ENCODE results near the gene FKBP7.
"Not testable (repeated sequence)": the region's sequence is repeated elsewhere in the genome, so short reads cannot be mapped to it uniquely, and the experiment has no call there.

The FKBP7 gene

DNA sequence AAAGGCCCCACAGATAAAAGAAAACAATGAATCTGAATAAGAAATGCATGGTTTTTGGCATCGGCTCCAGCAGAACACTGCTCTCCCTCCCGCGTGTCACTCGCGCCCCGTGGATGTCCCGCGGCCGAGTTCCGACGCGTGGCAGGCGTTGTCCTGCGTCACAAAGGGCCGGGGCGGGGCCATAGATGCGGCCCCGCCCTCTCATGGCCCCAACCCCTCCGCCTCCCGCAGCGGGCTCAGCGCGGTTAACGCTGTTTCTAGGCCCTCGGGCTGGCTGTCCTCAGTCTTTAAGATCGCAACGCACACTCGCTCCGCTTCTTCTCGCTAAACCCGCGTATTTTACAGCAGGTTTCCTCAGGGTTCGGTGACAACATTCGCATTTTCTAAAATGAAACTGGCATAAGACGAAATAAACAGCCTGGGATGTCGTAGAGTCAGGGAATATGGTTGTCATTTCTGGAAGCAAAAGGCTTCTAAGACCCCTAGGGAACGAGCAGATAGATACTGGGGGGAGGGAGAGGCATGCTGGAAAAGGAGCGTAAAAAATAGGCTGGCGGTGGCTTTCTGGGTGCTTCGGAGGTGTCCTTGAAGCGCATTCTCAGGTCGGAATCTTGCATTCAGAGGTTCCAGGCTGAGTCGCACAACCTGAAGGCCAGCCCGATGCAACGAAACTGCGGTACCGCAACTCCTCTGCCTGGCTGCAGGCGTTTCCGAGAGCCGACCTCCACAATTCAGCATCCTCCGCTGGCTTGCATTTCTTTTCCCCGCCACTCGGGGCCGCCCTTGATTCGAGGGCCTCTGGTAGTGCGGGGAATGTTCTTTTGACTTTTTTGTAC is at the start of gene FKBP7:
TSS of gene FKBP7 (minus strand) at position 162 of the 836 bp plus-strand sequence. CDS start at position 61, 101 bp downstream.
- peak; percentile 93 for DNase-seq (ENCODE audit: low read depth, low spot score)

GRCh38 chr2:178527592-178527991 is 49.2 kb upstream of the FKBP7 start:
- DNase-seq (ENCODE audit: low read depth, low spot score), result no peak

GRCh38 chr2:178526256-178526655 is 47.9 kb upstream of the FKBP7 start:
- no peak for DNase-seq (ENCODE audit: low read depth, low spot score)

DNA sequence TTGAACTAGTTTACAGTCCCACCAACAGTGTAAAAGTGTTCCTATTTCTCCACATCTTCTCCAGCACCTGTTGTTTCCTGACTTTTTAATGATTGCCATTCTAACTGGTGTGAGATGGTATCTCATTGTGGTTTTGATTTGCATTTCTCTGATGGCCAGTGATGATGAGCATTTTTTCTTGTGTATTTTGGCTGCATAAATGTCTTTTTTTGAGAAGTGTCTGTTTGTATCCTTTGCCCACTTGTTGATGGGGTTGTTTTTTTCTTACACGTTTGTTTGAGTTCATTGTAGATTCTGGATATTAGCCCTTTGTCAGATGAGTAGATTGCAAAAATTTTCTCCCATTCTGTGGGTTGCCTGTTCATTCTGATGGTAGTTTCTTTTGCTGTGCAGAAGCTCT is 47.1 kb upstream of the FKBP7 start:
- DNase-seq (ENCODE audit: low read depth, low spot score), result not testable (repeated sequence)

- not testable (repeated sequence) for DNase-seq (ENCODE audit: low read depth, low spot score)
Measured at GRCh38 chr2:178525010-178525409, 46.6 kb upstream of the FKBP7 start.

DNA sequence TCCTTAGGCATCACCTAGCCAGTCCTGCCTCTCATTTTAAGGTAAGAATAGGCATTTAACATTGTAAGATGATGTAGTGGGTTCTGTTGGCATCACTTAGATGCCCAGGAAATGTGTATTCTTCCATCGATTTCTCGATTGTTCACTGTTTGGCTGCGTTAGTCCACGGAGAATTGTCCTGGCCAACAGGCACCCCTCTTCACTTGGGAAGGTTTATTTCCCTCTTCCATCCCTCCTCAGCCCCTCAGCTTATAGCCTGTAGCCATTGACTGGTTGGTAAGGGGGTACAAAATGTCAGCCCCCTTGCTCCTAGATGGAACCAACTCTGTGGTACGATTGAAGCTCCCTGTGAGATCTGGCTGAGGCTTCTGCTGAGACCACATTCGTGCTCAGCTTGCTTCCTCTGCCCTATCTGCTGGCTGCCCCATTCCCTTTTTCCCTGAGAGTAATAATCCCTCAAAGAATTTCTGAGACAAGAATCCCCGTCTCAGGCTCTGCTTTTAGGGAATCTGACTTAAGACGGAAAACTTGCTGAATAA is 45.3 kb upstream of the FKBP7 start:
- no peak for DNase-seq (ENCODE audit: low read depth, low spot score)

GRCh38 chr2:178522950-178523595 is 44.7 kb upstream of the FKBP7 start:
- peak; percentile 87 for DNase-seq (ENCODE audit: low read depth, low spot score)

- no peak for DNase-seq (ENCODE audit: low read depth, low spot score)
Measured at GRCh38 chr2:178521304-178522150, 43.1 kb upstream of the FKBP7 start.

GRCh38 chr2:178517496-178517895 is 39.1 kb upstream of the FKBP7 start:
- DNase-seq (ENCODE audit: low read depth, low spot score), result no peak

- peak; percentile 51 for DNase-seq (ENCODE audit: low read depth, low spot score)
Measured at GRCh38 chr2:178514664-178515063, 36.3 kb upstream of the FKBP7 start.

DNA sequence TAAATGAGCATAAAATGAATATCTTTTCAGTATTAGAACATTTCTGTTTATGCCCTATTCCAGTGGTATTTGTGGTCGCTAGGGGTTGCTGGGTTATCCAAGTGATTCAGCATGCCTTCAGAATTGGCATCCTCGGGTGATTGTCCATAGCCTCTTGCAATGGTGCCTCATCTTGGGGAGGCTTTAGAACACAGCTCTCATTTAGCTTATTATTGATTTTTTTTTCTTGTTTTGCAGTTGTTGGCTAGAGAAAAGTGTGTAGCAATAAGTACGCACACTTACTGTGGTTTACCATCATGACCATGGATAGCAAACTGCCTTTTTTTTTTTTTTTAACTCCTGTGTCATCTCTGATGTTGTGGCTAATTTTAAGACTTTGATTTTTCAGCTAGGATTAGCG is 35.5 kb upstream of the FKBP7 start:
- peak; percentile 45 for DNase-seq (ENCODE audit: low read depth, low spot score)

DNA sequence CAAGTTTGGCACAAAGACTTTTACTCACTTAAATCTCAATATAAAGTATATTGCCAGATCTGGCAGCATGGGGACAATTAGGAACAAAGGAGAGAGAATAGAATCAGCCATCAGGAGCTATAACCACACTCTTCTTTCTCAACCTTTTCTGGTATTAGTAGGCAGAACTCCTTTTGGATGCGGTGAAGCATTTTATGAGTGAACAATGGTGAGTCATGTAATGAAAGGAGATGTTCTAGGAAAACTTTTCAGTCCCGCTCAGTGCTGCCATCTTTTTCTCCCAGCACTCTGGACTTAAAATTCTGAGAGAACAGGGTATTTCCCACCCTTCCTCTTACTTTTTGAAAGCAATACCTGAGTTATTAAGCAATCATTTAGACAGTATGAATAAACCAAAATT is 34.1 kb upstream of the FKBP7 start:
- DNase-seq (ENCODE audit: low read depth, low spot score), result peak; percentile 68

DNA sequence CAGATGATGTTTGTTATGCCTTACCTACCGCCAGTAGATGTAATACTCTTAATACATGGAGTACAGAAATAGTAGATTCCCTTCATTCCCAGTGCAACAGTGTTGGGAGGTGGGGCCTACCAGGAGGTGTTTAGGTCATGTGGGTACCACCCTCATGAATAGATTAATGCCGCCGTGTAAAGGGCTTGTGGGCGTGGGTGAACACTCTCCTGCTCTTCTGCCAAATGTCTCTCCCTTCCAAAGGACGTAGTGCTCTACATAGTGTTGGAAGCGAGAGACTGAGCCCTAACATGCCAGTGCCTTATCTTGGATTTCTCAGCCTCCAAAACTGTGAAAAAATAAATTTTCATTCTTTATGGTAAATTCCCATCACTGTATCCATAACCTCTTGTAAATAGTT is 32.0 kb upstream of the FKBP7 start:
- DNase-seq (ENCODE audit: low read depth, low spot score), result no peak

DNA sequence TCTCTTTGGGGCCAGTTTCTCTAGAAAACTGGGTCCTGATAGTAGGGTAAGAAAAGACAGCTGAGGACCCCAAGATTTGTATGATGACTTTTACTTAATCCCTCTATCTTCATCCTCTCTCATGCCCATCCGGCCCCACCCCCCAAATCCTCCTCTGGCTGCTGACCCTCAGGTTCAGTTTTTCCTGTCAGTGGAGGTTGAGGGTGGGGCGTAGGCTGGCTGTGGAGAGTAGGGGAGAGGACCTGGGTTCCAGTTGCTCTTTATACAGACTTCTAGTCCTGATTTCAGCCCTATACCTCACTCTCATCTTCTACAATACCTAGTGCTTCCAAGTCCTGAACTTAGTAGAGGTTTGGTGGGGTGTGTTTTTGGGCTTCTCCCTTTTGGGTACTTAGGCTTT is 30.2 kb upstream of the FKBP7 start:
- no peak for DNase-seq (ENCODE audit: low read depth, low spot score)

DNA sequence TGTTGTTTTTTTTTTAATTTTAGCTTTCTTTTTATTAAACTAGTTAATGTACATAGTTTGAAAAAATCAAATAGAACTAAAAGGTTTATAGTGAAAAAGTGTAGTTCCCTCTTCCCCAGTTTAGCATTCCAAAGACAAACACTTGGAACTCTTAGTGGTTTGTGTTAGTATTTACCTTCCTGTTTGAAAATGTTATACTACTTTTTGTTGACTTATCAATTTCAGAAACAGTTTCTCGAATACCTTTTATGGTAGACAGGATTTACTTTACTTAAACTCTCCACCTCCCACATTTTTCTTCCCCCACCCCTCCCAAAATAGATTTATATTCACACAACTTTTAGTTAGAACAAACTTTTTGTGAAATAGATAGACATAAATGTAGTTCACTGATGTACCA is 28.5 kb upstream of the FKBP7 start:
- no peak for DNase-seq (ENCODE audit: low read depth, low spot score)

DNA sequence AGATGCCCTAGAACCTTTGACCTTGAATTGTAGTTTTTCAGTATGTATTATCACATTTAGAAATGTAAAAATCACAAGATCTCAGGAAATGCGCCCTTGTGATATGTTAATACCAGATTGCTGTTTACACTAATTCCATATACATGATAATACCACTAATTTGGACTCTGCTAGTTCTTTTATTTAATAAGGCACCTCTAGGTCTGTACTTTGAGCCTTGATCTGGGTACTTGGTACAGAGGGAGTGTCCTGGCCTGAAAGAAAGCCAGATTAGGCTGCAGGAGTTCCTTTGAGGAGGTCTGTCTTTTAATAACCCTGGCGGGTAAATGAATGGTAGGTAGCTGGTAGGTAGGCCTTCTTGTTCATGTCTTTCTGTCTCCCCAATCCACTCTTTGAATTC is 28.1 kb upstream of the FKBP7 start:
- no peak for DNase-seq (ENCODE audit: low read depth, low spot score)

DNA sequence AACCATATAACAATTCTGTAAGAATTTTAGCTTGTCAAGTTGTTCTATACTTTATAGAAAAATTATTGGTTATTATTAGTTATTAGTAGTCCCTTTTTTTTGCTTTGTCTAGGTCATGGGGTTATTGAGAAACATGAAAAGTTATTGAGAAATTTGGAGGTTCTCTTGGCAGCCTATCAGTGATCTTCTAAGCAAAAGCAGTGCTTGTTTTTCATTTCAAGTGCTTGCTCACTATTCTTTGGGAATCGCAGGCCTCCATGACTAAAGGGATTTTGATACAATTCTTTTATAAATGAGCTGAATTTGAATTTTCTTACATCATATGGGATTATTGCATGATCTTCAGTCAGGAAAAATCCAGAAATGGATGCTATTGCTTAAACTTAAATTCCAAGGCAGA is 27.7 kb upstream of the FKBP7 start:
- no peak for DNase-seq (ENCODE audit: low read depth, low spot score)

GRCh38 chr2:178502751-178503150 is 24.4 kb upstream of the FKBP7 start:
- DNase-seq (ENCODE audit: low read depth, low spot score), result no peak

GRCh38 chr2:178499640-178500039 is 21.2 kb upstream of the FKBP7 start:
- DNase-seq (ENCODE audit: low read depth, low spot score), result no peak

DNA sequence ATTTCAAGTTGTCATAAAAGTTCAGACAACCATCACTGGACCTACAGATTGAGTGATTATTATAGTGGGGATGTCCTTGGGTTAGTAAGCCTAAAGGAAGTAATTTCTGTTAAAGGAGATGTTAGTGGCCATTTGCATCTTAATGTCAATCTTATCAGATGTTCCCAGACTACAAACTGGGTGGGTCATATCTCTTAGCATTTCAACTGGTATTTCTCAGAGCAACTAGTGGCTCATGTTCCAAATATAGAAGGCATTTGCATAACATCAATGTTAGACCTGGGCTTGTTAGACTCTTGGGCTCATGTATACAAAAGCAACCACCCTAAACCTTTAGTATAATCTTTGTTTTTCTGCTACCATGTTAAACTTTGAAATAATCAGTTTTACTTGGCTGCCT is 19.7 kb upstream of the FKBP7 start:
- DNase-seq (ENCODE audit: low read depth, low spot score), result no peak

- DNase-seq (ENCODE audit: low read depth, low spot score), result no peak
Measured at GRCh38 chr2:178496049-178496448, 17.6 kb upstream of the FKBP7 start.

DNA sequence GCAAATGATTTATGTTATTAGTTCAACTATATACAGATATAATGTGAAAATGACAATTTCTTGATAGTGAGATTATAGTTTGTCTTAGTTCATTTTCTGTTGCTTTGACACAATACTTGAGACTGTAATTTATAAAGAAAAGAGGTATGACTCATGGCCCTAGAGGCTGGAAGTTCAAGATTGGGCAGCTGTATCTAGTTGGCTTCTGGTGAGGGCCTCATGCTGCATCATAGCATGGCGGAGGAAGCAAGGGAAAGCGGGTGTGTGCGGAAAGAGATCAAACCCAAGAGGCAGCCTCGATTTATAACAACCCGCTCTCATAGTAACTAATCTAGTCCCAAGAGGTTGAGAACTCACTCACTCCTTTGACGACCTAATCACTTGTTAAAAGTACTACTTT is 13.2 kb upstream of the FKBP7 start:
- DNase-seq (ENCODE audit: low read depth, low spot score), result no peak

Measured in astrocyte of the hippocampus (primary cell).